CD4-positive, alpha-beta T cell treated with Interleukin-1 beta for 1 hour (primary cell): ENCODE data around the gene TAF1L.
A peak's percentile ranks its signal among the peaks of the same experiment; 100 is the strongest.

Experiments used
- DNase-seq, 2 donors: peaks; one replicate each; pipeline ENCODE4 v3.0.0-alpha.2; 2020 to 2022

TAF1L gene

GRCh38 chr9:32590476-32590875, 45.0 kb downstream of the TAF1L start:
- no peak for DNase-seq

GRCh38 chr9:32589083-32589723, 46.3 kb downstream of the TAF1L start:
- peak in 1 of 2 donors; percentile 13 for DNase-seq

GRCh38 chr9:32587901-32588300, 47.6 kb downstream of the TAF1L start:
- DNase-seq, result no peak

GRCh38 chr9:32584784-32585183, 50.7 kb downstream of the TAF1L start:
- no peak for DNase-seq

- DNase-seq, result peak in 1 of 2 donors; percentile 48
Observed at GRCh38 chr9:32581512-32582143, 53.8 kb downstream of the TAF1L start.

- no peak for DNase-seq
Observed at GRCh38 chr9:32580631-32581300, 54.7 kb downstream of the TAF1L start.

- DNase-seq, result peak; percentile 70 to 81
Observed at GRCh38 chr9:32579706-32580331, 55.6 kb downstream of the TAF1L start.
